ENCODE results near the gene MLXIPL.

DNA sequence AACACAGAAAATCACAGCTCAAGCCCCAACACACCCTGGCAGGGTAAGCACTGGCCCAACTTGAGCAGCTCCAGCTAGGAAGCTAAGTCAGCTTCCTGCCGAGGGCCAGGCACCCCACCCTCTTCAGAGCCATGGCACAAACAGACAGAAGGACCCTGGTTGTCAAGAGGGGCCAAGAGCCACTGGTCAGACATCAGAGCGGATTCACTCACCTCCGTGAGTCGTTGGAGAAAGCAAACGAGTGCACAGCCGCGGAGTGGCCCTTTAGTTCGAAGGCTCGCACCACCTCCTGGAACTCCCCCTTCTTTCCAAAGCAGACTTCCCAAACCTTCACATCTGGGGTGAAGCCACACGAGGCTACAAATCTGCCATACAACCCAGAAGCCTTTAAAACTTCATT is 53.3 kb downstream of the MLXIPL start:
- TF ChIP-seq, protein P1, sequence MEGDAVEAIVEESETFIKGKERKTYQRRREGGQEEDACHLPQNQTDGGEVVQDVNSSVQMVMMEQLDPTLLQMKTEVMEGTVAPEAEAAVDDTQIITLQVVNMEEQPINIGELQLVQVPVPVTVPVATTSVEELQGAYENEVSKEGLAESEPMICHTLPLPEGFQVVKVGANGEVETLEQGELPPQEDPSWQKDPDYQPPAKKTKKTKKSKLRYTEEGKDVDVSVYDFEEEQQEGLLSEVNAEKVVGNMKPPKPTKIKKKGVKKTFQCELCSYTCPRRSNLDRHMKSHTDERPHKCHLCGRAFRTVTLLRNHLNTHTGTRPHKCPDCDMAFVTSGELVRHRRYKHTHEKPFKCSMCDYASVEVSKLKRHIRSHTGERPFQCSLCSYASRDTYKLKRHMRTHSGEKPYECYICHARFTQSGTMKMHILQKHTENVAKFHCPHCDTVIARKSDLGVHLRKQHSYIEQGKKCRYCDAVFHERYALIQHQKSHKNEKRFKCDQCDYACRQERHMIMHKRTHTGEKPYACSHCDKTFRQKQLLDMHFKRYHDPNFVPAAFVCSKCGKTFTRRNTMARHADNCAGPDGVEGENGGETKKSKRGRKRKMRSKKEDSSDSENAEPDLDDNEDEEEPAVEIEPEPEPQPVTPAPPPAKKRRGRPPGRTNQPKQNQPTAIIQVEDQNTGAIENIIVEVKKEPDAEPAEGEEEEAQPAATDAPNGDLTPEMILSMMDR (IDR thresholded peaks at IDR 0.05) = no peak
- TF ChIP-seq POLR2AphosphoS5 (IDR thresholded peaks at IDR 0.05; ENCODE audit: low read depth, low read length) (no peak), TCF7L2 (IDR thresholded peaks at IDR 0.05; ENCODE audit: low read depth, low read length) (no peak), SIN3A (IDR thresholded peaks at IDR 0.05; ENCODE audit: borderline replicate concordance, insufficient read depth, low read depth, low read length) (no peak)
- TF ChIP-seq, protein P2, sequence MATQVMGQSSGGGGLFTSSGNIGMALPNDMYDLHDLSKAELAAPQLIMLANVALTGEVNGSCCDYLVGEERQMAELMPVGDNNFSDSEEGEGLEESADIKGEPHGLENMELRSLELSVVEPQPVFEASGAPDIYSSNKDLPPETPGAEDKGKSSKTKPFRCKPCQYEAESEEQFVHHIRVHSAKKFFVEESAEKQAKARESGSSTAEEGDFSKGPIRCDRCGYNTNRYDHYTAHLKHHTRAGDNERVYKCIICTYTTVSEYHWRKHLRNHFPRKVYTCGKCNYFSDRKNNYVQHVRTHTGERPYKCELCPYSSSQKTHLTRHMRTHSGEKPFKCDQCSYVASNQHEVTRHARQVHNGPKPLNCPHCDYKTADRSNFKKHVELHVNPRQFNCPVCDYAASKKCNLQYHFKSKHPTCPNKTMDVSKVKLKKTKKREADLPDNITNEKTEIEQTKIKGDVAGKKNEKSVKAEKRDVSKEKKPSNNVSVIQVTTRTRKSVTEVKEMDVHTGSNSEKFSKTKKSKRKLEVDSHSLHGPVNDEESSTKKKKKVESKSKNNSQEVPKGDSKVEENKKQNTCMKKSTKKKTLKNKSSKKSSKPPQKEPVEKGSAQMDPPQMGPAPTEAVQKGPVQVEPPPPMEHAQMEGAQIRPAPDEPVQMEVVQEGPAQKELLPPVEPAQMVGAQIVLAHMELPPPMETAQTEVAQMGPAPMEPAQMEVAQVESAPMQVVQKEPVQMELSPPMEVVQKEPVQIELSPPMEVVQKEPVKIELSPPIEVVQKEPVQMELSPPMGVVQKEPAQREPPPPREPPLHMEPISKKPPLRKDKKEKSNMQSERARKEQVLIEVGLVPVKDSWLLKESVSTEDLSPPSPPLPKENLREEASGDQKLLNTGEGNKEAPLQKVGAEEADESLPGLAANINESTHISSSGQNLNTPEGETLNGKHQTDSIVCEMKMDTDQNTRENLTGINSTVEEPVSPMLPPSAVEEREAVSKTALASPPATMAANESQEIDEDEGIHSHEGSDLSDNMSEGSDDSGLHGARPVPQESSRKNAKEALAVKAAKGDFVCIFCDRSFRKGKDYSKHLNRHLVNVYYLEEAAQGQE (IDR thresholded peaks at IDR 0.05; ENCODE audit: insufficient read depth in 1 of 2, low read depth in 2 of 2, low read length in 1 of 2) = no peak

Measured in Panc1 (cell line).